Astrocyte (in vitro differentiated cells and primary cell): ENCODE measurements around the gene NTM. TPM values are rescaled to one million over a fixed set of nuclear protein-coding genes. Genes with fewer than 3 reads are reported as not detected.

Experiments
- DNase-seq: peaks from one replicate; pipeline ENCODE4 v3.0.0-alpha.2; 2010; ENCODE audit warnings: low read depth
- FAIRE-seq: peaks from 2 replicates; lab custom pipeline; 2011; peaks lifted over from hg19 to GRCh38; lab: Jason Lieb, UNC
- H2AFZ ChIP-seq: 2 replicates; pipeline ENCODE4 v1.6.0; 2012; ENCODE audit warnings: low read depth, low read length, inconsistent platforms
- H3K27ac ChIP-seq: 2 replicates; pipeline ENCODE4 v1.5.1; 2011; ENCODE audit warnings: low read depth, low read length, inconsistent platforms
- H3K27me3 ChIP-seq: 2 replicates; pipeline ENCODE4 v1.6.0; 2011; ENCODE audit warnings: low read length, inconsistent platforms; ENCODE audit not compliant: insufficient read depth
- H3K36me3 ChIP-seq: 2 replicates; pipeline ENCODE4 v1.5.1; 2011; ENCODE audit warnings: low read length, inconsistent platforms; ENCODE audit not compliant: insufficient read depth
- H3K4me1 ChIP-seq: 2 replicates; pipeline ENCODE4 v1.5.1; 2011; ENCODE audit warnings: low read length, inconsistent platforms; ENCODE audit not compliant: insufficient read depth
- H3K4me2 ChIP-seq: 2 replicates; pipeline ENCODE4 v1.6.0; 2012; ENCODE audit warnings: low read length, inconsistent platforms
- H3K4me3 ChIP-seq: 2 replicates; pipeline ENCODE4 v1.5.1; 2011; ENCODE audit warnings: low read depth, mild to moderate bottlenecking, low read length, inconsistent platforms; ENCODE audit not compliant: insufficient read depth
- H3K79me2 ChIP-seq: 2 replicates; pipeline ENCODE4 v1.6.0; 2012; ENCODE audit warnings: mild to moderate bottlenecking, low read length, inconsistent platforms; ENCODE audit not compliant: insufficient read depth
- H3K9ac ChIP-seq: 2 replicates; pipeline ENCODE4 v1.6.0; 2012; ENCODE audit warnings: mild to moderate bottlenecking, low read length, inconsistent platforms
- H3K9me3 ChIP-seq: 2 replicates; pipeline ENCODE4 v1.5.1; 2012; ENCODE audit warnings: low read depth, mild to moderate bottlenecking, low read length, inconsistent platforms; ENCODE audit not compliant: insufficient read depth
- H4K20me1 ChIP-seq: 2 replicates; pipeline ENCODE4 v1.6.0; 2012; ENCODE audit warnings: low read length, inconsistent platforms; ENCODE audit not compliant: insufficient read depth
- H3K27ac Mint-ChIP-seq: one replicate; pipeline ENCODE4 v1.8.0; 2021; ENCODE audit warnings: mild to moderate bottlenecking, mixed read lengths; ENCODE audit not compliant: unreplicated experiment
- H3K27me3 Mint-ChIP-seq: one replicate; pipeline ENCODE4 v1.8.0; 2021; ENCODE audit warnings: low read depth, mixed read lengths; ENCODE audit not compliant: unreplicated experiment
- H3K36me3 Mint-ChIP-seq: one replicate; pipeline ENCODE4 v1.8.0; 2021; ENCODE audit warnings: low read depth, mixed read lengths; ENCODE audit not compliant: unreplicated experiment
- H3K4me1 Mint-ChIP-seq: one replicate; pipeline ENCODE4 v1.8.0; 2021; ENCODE audit warnings: low read depth, mixed read lengths; ENCODE audit not compliant: unreplicated experiment
- H3K4me3 Mint-ChIP-seq: one replicate; pipeline ENCODE4 v1.8.0; 2021; ENCODE audit warnings: mild to moderate bottlenecking, moderate library complexity, mixed read lengths; ENCODE audit not compliant: unreplicated experiment
- H3K9me3 Mint-ChIP-seq: one replicate; pipeline ENCODE4 v1.8.0; 2021; ENCODE audit warnings: mild to moderate bottlenecking, mixed read lengths; ENCODE audit not compliant: unreplicated experiment
- CTCF ChIP-seq: IDR thresholded peaks from 2 replicates; pipeline ENCODE4 v1.5.1; 2011; ENCODE audit warnings: low read depth, mild to moderate bottlenecking, inconsistent platforms, low read length, moderate library complexity; ENCODE audit not compliant: insufficient read depth
- EZH2 ChIP-seq: IDR thresholded peaks from 2 replicates; pipeline ENCODE4 v1.6.1; 2012; ENCODE audit warnings: mild to moderate bottlenecking, low read length, inconsistent platforms; ENCODE audit not compliant: insufficient read depth
- total RNA-seq: library from RNA; stranded (reverse); gene quantifications from 2 replicates; pipeline ENCODE4 v1.2.1, GENCODE V29; 2021

NTM gene
- total RNA-seq, 1 donor from 2014 or later = 98.2 TPM

GRCh38 chr11:131824771-131825170 is 454.4 kb downstream of the NTM start:
- Mint-ChIP-seq H3K36me3 (no peaks in the 10 kb centered on the region), H3K27ac (no peak overlapping the region), H3K4me1 (no peaks in the 10 kb centered on the region), H3K27me3 (peaks cover 23% of the 10 kb centered on the region), H3K9me3 (no peaks in the 10 kb centered on the region), H3K4me3 (no peak overlapping the region)
- Histone ChIP-seq H3K79me2 (no peaks in the 10 kb centered on the region), H3K27ac (no peak overlapping the region), H3K9ac (no peak overlapping the region), H4K20me1 (no peaks in the 10 kb centered on the region), H3K36me3 (no peaks in the 10 kb centered on the region), H3K9me3 (no peaks in the 10 kb centered on the region), H3K4me3 (no peak overlapping the region), H2AFZ (no peak overlapping the region), H3K4me2 (no peak overlapping the region), H3K4me1 (no peaks in the 10 kb centered on the region), H3K27me3 (peaks cover 44% of the 10 kb centered on the region)
- no peak for DNase-seq
- TF ChIP-seq EZH2 (no peak), CTCF (no peak)
- FAIRE-seq = no peak

DNA sequence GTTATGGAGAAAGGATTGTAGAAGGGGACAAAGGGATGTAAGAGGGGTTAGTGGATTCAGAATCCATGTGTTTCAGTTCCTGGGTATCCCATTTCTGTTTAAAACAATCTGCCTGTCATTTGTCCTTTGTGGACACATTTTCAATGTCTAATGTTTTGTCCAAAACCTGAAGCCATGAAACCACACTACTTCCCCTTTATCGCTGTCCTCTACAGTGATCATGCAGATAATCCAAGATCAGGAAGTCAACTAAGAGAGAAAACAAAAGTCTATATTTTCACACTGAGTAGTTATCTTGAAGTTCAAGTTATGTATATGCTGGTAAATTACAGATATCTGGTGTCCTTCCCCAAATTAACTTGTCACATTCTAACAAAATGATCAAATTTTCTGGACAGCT is 457.0 kb downstream of the NTM start:
- no peak overlapping the region for H3K4me2 ChIP-seq
- no peak overlapping the region for H2AFZ ChIP-seq
- H3K4me3 Mint-ChIP-seq = no peak overlapping the region
- DNase-seq (no peak), FAIRE-seq (no peak)
- no peaks in the 10 kb centered on the region for H4K20me1 ChIP-seq
- no peak overlapping the region for H3K4me3 ChIP-seq
- H3K36me3 Mint-ChIP-seq = no peaks in the 10 kb centered on the region
- peaks cover 30% of the 10 kb centered on the region for H3K27me3 ChIP-seq
- no peaks in the 10 kb centered on the region for H3K36me3 ChIP-seq
- H3K27me3 Mint-ChIP-seq = peaks cover 12% of the 10 kb centered on the region
- H3K9me3 ChIP-seq = no peaks in the 10 kb centered on the region
- no peak overlapping the region for H3K9ac ChIP-seq
- no peaks in the 10 kb centered on the region for H3K4me1 ChIP-seq
- H3K79me2 ChIP-seq = no peaks in the 10 kb centered on the region
- H3K27ac ChIP-seq = no peak overlapping the region
- no peaks in the 10 kb centered on the region for H3K4me1 Mint-ChIP-seq
- TF ChIP-seq CTCF (no peak), EZH2 (no peak)
- no peak overlapping the region for H3K27ac Mint-ChIP-seq
- no peaks in the 10 kb centered on the region for H3K9me3 Mint-ChIP-seq

- no peak for TF ChIP-seq EZH2
- no peaks in the 10 kb centered on the region for H3K79me2 ChIP-seq
- H3K27ac ChIP-seq = no peak overlapping the region
- no peak overlapping the region for H3K4me3 ChIP-seq
- H3K27me3 Mint-ChIP-seq = no peaks in the 10 kb centered on the region
- no peak overlapping the region for H3K9ac ChIP-seq
- H3K36me3 Mint-ChIP-seq = no peaks in the 10 kb centered on the region
- H3K4me2 ChIP-seq = no peak overlapping the region
- no peaks in the 10 kb centered on the region for H3K9me3 Mint-ChIP-seq
- no peak for FAIRE-seq
- no peak overlapping the region for H2AFZ ChIP-seq
- H3K9me3 ChIP-seq = no peaks in the 10 kb centered on the region
- H3K4me1 Mint-ChIP-seq = no peaks in the 10 kb centered on the region
- peaks cover 9% of the 10 kb centered on the region for H3K27me3 ChIP-seq
- H4K20me1 ChIP-seq = no peaks in the 10 kb centered on the region
- H3K4me1 ChIP-seq = no peaks in the 10 kb centered on the region
- DNase-seq = no peak
- no peaks in the 10 kb centered on the region for H3K36me3 ChIP-seq
- no peak overlapping the region for H3K27ac Mint-ChIP-seq
- H3K4me3 Mint-ChIP-seq = no peak overlapping the region
Measured at GRCh38 chr11:131829725-131830124, 459.3 kb downstream of the NTM start.
